NB4 (cell line): Measurements from ENCODE around the gene MRPL3.

Source experiments
- DNase-seq: peaks from one replicate; pipeline ENCODE4 v3.0.0; 2010; ENCODE audit warnings: low read depth
- H3K4me3 ChIP-seq: one replicate; pipeline ENCODE4 v1.5.1; 2011; ENCODE audit warnings: mild to moderate bottlenecking, low read depth, low read length, moderate library complexity
- CTCF ChIP-seq: IDR thresholded peaks from one replicate; pipeline ENCODE4 v1.5.1; 2012; ENCODE audit warnings: low read depth, low read length
- MAX ChIP-seq: IDR thresholded peaks from 2 replicates; pipeline ENCODE4 v1.6.1; 2011; ENCODE audit warnings: low read depth, low read length
- MYC ChIP-seq: IDR thresholded peaks from 2 replicates; pipeline ENCODE4 v1.6.1; 2011; ENCODE audit warnings: low read depth, low read length
- POLR2A ChIP-seq: IDR thresholded peaks from 2 replicates; pipeline ENCODE4 v1.6.1; 2011; ENCODE audit warnings: mild to moderate bottlenecking; ENCODE audit not compliant: insufficient read length; ENCODE audit errors: extremely low read depth

MRPL3 gene

DNA sequence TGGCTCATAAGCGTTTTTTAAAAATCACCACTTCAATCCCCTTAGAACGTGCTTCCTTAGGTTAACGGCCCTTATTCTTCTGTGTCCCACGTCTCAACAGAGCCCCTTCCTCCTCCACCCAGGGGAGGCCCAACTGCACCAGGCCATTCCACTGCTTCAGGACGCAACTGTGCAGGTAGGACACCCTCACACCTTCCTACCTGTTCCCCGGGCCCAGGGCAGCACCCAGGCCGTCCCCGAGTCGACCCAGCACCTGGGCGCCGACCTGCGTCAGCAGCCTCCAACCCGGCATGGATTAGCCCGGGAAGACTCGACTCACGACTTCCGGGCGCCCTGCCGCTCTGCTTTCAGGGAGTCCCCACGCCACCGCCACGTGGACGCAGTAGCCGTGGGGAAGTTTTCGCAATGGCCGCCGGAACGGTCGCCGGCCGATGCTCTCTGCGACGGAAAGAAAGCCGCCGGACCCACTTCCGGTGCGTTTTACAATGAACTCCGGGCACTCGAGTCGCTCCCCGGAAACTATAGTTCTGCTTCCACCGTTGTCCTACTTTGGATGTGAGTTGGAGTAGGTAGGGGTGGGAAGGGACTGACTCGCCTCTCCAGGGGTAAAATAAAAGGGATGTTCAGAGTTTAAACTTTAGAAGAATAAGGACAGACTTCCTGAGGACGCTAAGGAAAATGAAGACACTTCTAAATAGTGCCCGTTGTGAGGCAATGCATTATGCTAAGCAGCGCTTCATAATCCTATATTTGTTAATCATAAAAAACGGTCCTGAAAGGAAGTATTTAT, at the start of gene MRPL3:
Gene MRPL3, minus strand, starts transcription at position 442 of the 790 bp plus-strand sequence. Its CDS starts 150 bp downstream, at position 292.
- H3K4me3 ChIP-seq = peak within 1 kb of the TSS; percentile 97
- peak; percentile 94 for DNase-seq
- TF ChIP-seq MAX (peak; percentile 99), CTCF (no peak), POLR2A (peak; percentile 62), MYC (peak; percentile 100)

DNA sequence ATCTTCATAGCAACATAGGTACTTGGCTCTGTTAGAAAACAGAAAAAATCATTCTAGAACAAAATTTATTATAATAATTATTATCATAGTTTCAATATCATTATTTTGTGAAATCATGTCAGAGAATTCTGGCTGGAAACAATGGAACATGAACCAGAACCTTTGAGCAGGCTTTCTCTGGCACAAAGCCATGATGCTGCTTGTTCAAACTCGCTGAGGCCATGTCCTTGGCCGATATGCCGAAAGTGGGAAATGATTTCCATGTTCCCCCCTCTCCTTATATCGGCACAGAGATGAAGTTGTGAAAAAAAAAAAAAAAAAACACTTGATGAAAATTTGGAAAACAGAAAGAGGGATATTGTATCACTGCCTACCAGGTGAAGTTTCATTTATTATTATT, 49.0 kb upstream of the MRPL3 start:
- no peak for DNase-seq
- no peak overlapping the region for H3K4me3 ChIP-seq
- TF ChIP-seq MYC (no peak), POLR2A (no peak), MAX (no peak), CTCF (no peak)

GRCh38 chr3:131550562-131551465, 48.0 kb upstream of the MRPL3 start:
- H3K4me3 ChIP-seq = no peak overlapping the region
- TF ChIP-seq MYC = no peak
- TF ChIP-seq CTCF = no peak
- TF ChIP-seq POLR2A = no peak
- TF ChIP-seq MAX = no peak
- no peak for DNase-seq

GRCh38 chr3:131549340-131549739, 46.6 kb upstream of the MRPL3 start:
- H3K4me3 ChIP-seq = no peak overlapping the region
- TF ChIP-seq MAX (no peak), POLR2A (no peak), MYC (no peak), CTCF (peak; percentile 61)
- peak; percentile 25 for DNase-seq

DNA sequence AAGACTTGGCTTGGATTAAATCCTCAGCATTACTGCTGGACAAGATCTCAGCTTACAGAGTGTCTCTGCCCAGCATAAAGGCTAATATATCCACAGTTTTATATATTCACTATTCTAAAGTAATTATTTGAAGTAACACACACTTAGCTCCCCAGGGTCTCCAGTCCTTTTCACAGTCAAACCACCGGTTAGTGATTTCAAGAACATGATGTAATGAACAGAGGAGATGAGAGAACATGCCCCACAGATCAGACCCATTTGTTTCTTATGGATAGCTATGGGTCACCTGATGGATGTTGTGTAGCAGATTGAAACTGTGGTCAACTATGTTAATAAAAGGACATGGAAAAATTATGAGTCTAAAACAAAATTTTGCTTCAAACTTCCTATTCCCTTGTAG, 44.8 kb upstream of the MRPL3 start:
- no peak for TF ChIP-seq MYC
- no peak for TF ChIP-seq CTCF
- TF ChIP-seq MAX = no peak
- no peak for TF ChIP-seq POLR2A
- DNase-seq = no peak
- no peak overlapping the region for H3K4me3 ChIP-seq
